ENCODE measurements around the gene OTX2. TPM values are rescaled to one million over a fixed set of nuclear protein-coding genes. Genes with fewer than 3 reads are reported as not detected.

OTX2 gene
- total RNA-seq: not detected

DNA sequence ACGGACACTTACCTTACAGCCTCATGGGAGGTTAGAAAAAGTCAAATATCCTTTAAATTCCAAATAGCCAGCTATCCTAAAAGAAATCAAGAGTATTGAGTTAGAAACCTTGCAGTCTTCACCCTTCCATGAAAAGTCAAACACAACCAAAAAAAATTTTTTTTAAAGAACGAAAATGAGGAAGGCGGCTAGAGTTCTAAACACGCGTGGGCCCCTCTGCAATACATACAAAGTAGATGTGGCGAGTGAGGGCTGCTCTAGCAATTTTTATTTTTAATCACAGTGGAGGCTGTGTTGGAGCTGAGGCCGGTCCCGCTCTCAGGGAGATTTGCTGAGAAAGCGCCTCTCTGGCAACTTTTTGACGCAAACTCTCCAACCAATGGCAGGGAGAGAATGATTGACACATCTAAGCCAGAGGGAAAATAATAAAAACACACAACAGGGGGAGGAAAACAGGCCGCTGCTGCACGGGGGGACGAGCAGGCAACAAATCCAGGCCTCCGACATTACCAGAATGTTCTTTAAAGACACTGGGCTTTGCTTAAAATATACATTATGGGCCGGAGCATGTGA, at the start of gene OTX2:
TSS of gene OTX2 (minus strand) at position 333 of the 573 bp plus-strand sequence. CDS start 5,023 bp downstream, outside the sequence.
- Mint-ChIP-seq H3K36me3 (peaks cover 36 to 48% of the 10 kb centered on the region in 2 donors), H3K9me3 (peaks cover 0 to 11% of the 10 kb centered on the region in 2 donors), H3K27ac (peak within 1 kb of the TSS in 1 of 2 donors; percentile 94)
- DNase-seq (ENCODE audit: low spot score in 2 of 2) (no peak), ATAC-seq (no peak)

DNA sequence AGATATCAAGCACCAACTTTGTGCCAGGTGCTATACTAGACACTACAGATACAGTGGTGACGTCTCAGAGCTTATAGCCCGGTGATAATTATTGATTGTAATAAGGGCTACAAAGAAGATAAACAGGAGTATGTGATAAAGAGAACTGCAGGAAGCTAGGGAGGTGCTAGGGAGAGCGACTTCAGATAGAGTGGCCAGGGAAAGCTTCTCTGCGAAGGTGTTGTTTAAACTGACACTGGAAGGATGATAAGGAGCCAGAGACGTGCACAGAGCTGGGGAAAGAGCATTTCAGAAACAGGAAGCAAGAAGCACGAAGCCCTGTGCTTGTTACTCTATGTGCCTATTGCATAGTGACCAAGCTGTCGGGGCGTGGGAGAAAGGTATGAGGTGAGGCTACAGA, 48.1 kb upstream of the OTX2 start:
- no peak for ATAC-seq
- no peak overlapping the region for H3K27ac Mint-ChIP-seq
- no peaks in the 10 kb centered on the region for H3K9me3 Mint-ChIP-seq
- no peaks in the 10 kb centered on the region for H3K36me3 Mint-ChIP-seq
- DNase-seq (ENCODE audit: low spot score in 2 of 2): no peak

GRCh38 chr14:56857216-56857615, 46.9 kb upstream of the OTX2 start:
- no peak for DNase-seq (ENCODE audit: low spot score in 2 of 2)
- Mint-ChIP-seq H3K9me3 (no peaks in the 10 kb centered on the region), H3K36me3 (no peaks in the 10 kb centered on the region), H3K27ac (no peak overlapping the region)
- ATAC-seq: no peak

DNA sequence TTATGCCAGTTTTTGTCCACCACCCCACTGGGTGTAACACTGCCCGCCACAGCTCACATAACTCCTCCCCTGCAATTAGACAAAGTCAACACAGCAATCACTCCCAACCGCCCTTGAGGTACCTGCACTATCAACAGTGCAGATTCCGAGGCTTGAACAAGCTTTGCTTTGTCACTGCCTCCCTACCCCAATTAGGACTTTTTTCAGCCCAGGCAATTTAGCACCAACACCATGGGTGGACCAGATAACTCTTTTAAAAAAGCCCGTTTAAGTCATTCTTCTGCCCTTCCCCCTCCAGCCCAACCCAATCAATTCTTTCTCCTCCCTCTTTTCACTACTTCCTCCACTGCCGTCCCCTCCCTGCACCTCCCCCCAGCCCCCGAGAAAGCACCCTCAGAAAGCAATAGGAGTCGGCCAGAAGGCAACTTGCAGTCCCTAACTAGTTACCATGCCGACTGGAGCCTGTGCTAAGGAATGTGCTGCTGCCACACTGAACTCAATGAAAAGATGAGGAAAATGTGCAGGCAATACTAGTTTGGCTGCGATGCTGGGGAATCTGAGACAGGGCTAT, 45.7 kb upstream of the OTX2 start:
- DNase-seq (ENCODE audit: low spot score in 2 of 2): no peak
- H3K9me3 Mint-ChIP-seq: peaks cover 0 to 3% of the 10 kb centered on the region in 2 donors
- no peaks in the 10 kb centered on the region for H3K36me3 Mint-ChIP-seq
- no peak for ATAC-seq
- H3K27ac Mint-ChIP-seq: no peak overlapping the region

DNA sequence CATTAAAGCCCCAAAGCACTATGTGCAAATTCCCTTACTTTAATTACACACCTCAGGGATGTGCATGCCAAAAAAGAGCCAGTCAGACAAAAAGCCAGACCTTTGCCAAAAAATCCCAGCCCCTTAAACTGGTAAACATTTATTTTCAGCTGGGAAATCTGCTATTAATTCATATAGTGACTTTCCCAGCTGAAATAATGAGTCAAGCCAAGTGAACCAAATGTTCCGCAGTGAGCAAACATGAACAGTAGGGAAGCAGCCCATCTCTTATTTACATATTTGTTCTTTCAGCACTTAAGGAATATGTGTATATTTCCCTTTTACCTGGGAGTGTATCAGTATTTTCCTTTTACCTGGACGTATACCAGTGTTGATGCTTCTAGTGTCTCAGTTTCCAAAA, 44.0 kb upstream of the OTX2 start:
- no peak for ATAC-seq
- Mint-ChIP-seq H3K36me3 (no peaks in the 10 kb centered on the region), H3K27ac (no peak overlapping the region), H3K9me3 (peaks cover 5% of the 10 kb centered on the region in 2 donors)
- no peak for DNase-seq (ENCODE audit: low spot score in 2 of 2)

DNA sequence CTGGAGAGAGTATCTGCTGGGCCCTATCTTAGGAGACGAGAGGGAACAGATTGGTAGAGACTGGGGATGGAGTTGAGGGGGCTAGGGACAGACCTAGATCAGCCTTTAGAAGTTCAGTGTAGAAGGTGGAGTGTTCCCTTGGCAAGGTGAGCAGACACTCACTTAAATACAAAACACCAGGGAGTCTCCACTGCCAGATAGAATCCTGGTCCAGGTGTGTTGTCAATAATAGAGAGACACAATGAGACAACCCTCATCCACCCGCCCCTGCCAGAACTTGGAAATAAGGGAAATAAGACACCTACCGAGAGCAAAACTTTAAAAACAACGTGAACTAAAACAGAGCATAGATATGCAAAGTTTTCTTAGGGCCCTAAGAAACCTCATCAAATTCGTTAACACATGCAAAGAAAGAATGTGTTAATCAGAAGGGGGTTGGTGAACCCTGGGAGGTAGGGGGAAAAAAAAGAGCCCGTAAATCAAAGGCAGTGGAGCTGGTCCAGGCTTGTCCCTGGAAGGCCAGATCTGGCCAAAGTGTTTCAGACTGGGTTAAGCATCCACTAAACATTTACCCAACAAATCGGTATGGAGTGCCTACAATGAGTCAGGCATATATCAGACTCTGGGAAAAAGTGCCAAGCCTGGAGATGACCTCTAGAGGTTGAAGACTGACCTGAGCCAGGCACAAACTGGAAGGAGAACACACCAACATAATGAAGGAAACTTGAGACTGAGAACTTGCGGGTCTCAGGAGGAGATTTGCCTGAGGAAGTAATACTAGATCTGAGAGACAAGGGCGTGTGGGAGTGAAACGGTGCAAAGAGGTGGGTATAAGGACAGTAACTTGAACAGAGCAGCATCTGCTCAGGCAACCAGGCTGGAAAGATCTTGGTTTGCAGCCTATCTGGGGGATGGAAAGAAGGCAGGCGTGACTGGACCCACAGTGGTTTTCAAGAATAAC, 37.0 kb upstream of the OTX2 start:
- DNase-seq (ENCODE audit: low spot score in 2 of 2) (no peak), ATAC-seq (no peak)
- H3K27ac Mint-ChIP-seq: no peak overlapping the region
- no peaks in the 10 kb centered on the region for H3K36me3 Mint-ChIP-seq
- peaks cover 5% of the 10 kb centered on the region in 2 donors for H3K9me3 Mint-ChIP-seq

DNA sequence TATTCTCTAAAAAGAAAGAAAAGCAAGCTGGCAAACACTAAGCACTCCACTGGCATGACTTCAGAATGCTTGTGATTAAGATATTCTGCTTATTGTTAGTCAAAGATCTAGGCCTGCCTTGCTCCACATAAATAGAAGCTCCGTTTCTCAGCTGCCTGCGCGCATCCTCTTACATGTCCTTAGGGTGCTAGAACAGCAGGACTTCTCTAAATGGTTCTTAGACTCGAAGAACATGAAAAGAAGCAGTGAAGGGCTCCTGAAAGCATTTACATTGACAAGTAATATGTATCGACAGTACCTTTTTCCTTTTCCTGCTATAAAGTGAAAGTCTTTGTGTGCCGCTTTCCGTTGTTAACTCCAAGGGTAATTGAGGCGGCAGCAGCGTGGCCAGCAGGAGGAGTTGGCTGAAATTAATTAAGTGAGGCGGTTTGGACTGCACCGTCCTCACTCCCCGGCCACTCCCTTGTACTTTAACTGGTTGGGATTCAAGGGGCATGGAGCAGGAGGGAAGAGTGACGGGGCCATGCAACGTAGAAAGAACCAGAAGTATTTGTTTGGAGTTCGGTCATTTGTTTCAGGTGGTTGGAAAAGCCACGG, 34.2 kb upstream of the OTX2 start:
- Mint-ChIP-seq H3K9me3 (peaks cover 0 to 4% of the 10 kb centered on the region in 2 donors), H3K36me3 (no peaks in the 10 kb centered on the region), H3K27ac (no peak overlapping the region)
- DNase-seq (ENCODE audit: low spot score in 2 of 2) (no peak), ATAC-seq (no peak)

- ATAC-seq: no peak
- Mint-ChIP-seq H3K36me3 (no peaks in the 10 kb centered on the region), H3K9me3 (peaks cover 0 to 4% of the 10 kb centered on the region in 2 donors), H3K27ac (no peak overlapping the region)
- no peak for DNase-seq (ENCODE audit: low spot score in 2 of 2)
Observed at GRCh38 chr14:56841611-56842010, 31.3 kb upstream of the OTX2 start.

DNA sequence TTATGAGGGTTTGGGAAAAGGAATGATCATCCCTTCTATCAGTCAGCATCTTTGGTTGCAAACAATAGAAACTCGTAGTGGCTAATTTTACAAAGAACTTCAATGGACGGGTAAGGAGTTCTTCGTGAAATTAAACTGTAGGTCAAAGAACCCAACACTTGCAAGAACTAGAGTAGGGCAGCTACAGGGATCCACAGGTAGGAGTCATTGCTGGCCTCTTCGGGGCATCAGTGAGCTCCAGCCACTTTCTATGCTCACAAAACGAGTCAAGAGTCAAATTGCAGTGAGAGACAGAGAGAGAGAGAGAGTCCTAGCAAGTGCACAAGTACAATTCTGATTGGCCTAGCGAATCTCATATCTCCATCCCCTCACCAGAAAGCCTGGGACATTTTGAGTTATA, 29.9 kb upstream of the OTX2 start:
- no peak for DNase-seq (ENCODE audit: low spot score in 2 of 2)
- Mint-ChIP-seq H3K36me3 (no peaks in the 10 kb centered on the region), H3K27ac (no peak overlapping the region), H3K9me3 (peaks cover 0 to 4% of the 10 kb centered on the region in 2 donors)
- no peak for ATAC-seq

GRCh38 chr14:56829151-56829550, 18.9 kb upstream of the OTX2 start:
- ATAC-seq: no peak
- no peaks in the 10 kb centered on the region for H3K36me3 Mint-ChIP-seq

DNA sequence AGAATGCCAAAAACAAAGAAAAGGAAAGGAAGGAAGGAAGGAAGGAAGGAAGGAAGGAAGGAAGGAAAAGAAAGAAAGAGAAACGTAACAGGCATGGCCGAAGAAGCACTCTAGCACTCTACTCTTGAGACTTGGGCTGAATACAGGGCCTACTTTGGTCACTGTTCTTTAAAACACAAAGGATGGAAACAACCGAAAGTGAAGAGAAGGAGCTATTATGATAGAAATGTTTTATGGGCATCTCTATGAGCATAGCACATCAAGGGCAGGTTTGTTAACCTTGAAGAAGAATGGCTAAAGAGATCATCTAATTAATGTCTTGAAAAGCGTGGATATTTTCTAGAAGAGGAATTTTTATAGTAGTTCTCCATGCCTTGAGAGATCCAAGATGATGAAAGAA, 15.9 kb upstream of the OTX2 start:
- Mint-ChIP-seq H3K36me3 (no peaks in the 10 kb centered on the region), H3K27ac (no peak overlapping the region), H3K9me3 (peaks cover 0 to 4% of the 10 kb centered on the region in 2 donors)
- DNase-seq (ENCODE audit: low spot score in 2 of 2) (no peak), ATAC-seq (no peak)

More at GRCh38 chr14:56829151-56829550, 18.9 kb upstream of the OTX2 start:
- Mint-ChIP-seq H3K27ac (no peak overlapping the region), H3K9me3 (peaks cover 5 to 14% of the 10 kb centered on the region in 2 donors)
- DNase-seq (ENCODE audit: low spot score in 2 of 2): no peak

GRCh38 chr14:56821805-56822610, 11.7 kb upstream of the OTX2 start:
- Mint-ChIP-seq H3K36me3 (peaks cover 0 to 7% of the 10 kb centered on the region in 2 donors), H3K27ac (no peak overlapping the region), H3K9me3 (peaks cover 0 to 4% of the 10 kb centered on the region in 2 donors)
- no peak for ATAC-seq
- DNase-seq (ENCODE audit: low spot score in 2 of 2): no peak

DNA sequence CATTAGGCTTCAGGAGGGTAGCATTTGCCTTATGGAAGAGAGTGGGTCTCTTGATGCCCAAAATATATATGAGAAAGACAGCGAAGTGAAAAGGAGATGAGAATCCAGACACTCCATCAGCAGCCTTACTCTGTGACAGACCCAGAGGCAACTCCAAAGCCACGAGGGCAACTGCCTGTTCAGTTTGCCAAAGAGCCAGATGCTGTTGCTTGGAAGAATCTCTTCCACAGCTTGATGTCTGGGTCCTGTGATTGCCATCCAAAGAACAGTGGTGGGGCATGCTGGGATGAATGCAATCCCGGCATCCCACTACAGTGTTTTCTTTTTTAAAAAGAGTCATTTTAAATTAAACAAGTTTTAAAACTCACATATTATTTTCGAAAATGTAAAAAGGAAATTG, 10.9 kb upstream of the OTX2 start:
- no peak for DNase-seq (ENCODE audit: low spot score in 2 of 2)
- H3K36me3 Mint-ChIP-seq: peaks cover 0 to 7% of the 10 kb centered on the region in 2 donors
- ATAC-seq: no peak
- H3K27ac Mint-ChIP-seq: no peak overlapping the region
- peaks cover 0 to 4% of the 10 kb centered on the region in 2 donors for H3K9me3 Mint-ChIP-seq

GRCh38 chr14:56817396-56817921, 7.2 kb upstream of the OTX2 start:
- Mint-ChIP-seq H3K9me3 (no peaks in the 10 kb centered on the region), H3K27ac (no peak overlapping the region), H3K36me3 (peaks cover 0 to 16% of the 10 kb centered on the region in 2 donors)
- ATAC-seq (no peak), DNase-seq (ENCODE audit: low spot score in 2 of 2) (no peak)

DNA sequence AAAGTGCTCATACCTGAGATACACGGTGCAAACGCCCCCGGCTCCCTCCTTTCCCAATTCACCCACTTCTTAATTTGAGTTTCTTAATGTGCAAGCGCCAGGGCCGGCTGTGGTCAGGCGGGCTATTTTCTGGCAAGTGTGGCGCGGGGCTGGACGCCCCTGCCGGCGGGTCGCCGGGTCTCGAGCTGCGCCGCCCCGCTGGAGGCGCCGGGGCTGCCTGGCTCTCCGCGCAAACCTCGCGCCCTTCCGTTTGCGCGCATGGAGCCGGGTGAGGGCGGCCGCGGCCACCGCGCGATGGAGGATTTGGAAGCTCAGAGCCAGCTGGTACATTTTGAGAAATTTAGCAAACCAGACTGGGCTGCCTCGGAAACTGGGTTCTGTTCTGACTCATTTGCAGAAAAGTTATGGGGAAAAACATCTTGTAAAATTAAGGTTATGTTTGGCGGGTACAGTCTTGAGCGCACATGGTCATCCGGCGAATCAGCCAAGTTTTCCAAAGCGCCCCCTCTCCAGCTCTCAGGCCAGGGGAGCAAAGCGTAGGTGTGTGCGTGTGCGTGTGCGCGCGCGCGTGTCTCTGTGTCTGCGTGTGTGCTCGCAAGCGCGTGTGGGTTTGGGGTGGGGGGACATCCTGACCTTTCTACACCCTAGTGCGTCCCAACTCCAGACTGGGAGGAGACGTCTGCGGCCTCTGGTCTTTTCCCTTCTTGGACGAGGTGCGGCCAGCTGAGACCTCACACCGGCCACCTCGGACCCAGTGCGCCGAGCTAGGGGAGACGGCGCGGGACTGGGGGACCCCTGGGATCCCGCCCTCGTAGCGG, 6.5 kb upstream of the OTX2 start:
- Mint-ChIP-seq H3K9me3 (no peaks in the 10 kb centered on the region), H3K27ac (no peak overlapping the region), H3K36me3 (peaks cover 0 to 16% of the 10 kb centered on the region in 2 donors)
- no peak for DNase-seq (ENCODE audit: low spot score in 2 of 2)
- no peak for ATAC-seq
